ENCODE data around the gene PRDM9.
"Not testable (repeated sequence)": the region's sequence is repeated elsewhere in the genome, so short reads cannot be mapped to it uniquely, and the experiment has no call there.

Gene PRDM9

DNA sequence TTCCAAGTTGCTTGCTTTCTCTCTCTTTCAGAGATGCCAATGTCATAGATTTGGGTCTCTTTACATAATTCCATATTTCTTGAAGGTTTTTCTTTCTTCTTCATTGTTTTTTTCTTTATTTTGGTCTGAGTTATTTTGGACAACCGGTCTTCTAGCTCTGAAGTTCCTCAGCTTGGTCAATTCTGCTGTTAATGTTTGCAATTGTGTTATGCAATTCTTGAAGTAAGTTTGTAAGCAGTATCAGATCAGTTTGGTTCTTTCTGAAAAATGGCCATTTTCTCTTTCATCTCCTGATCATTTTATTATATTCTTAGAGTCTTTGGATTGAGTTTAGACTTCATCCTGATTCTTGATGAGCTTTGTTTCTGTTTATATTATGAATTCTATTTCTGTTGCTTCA, 16.4 kb upstream of the PRDM9 start:
- Histone ChIP-seq H4K20me1 (ENCODE audit: insufficient read depth, low read length) (no peaks in the 10 kb centered on the region), H2AFZ (ENCODE audit: low read depth, low read length) (no peak overlapping the region), H3K9me3 (ENCODE audit: insufficient read depth, low read length) (no peaks in the 10 kb centered on the region; the same call in 1 of the 2 replicates), H3K4me2 (ENCODE audit: low read length) (no peak overlapping the region), H3K79me2 (ENCODE audit: low read length) (no peaks in the 10 kb centered on the region), H3K36me3 (replicated peaks; ENCODE audit: low read depth, low read length) (no peaks in the 10 kb centered on the region), H3K27ac (ENCODE audit: low read length) (no peak overlapping the region), H3K4me1 (ENCODE audit: low read length) (no peaks in the 10 kb centered on the region), H3K27me3 (ENCODE audit: low read depth, low read length) (no peaks in the 10 kb centered on the region), H3K9ac (ENCODE audit: low read length) (no peak overlapping the region), H3K4me3 (ENCODE audit: low read length) (no peak overlapping the region)
- TF ChIP-seq EZH2phosphoT487 (IDR thresholded peaks at IDR 0.05; ENCODE audit: low read depth) = no peak
- TF ChIP-seq, protein P1, sequence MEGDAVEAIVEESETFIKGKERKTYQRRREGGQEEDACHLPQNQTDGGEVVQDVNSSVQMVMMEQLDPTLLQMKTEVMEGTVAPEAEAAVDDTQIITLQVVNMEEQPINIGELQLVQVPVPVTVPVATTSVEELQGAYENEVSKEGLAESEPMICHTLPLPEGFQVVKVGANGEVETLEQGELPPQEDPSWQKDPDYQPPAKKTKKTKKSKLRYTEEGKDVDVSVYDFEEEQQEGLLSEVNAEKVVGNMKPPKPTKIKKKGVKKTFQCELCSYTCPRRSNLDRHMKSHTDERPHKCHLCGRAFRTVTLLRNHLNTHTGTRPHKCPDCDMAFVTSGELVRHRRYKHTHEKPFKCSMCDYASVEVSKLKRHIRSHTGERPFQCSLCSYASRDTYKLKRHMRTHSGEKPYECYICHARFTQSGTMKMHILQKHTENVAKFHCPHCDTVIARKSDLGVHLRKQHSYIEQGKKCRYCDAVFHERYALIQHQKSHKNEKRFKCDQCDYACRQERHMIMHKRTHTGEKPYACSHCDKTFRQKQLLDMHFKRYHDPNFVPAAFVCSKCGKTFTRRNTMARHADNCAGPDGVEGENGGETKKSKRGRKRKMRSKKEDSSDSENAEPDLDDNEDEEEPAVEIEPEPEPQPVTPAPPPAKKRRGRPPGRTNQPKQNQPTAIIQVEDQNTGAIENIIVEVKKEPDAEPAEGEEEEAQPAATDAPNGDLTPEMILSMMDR (IDR thresholded peaks at IDR 0.05; ENCODE audit: low read depth, low read length) = no peak

DNA sequence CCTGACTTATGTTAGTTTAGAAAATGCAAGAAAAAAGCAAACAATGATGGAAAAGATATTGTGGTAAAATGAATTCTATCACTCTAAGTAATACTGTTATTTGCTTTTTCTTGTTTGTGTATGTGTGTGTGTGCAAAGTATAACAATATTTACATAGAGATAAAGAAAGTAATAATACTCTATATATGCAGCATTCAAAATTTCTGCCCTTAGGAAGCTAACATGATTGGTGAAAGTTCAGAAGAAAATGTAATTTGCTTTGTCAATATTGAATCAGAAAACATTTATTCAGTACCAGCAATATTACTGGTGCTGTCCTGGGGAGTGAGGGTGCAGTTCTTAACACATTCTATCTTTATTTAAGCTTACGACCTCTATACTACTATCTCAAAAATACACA, 12.9 kb upstream of the PRDM9 start:
- H3K4me3 ChIP-seq (ENCODE audit: low read length) = no peak overlapping the region
- TF ChIP-seq, protein P1 (IDR thresholded peaks at IDR 0.05; ENCODE audit: low read depth, low read length) = no peak
- TF ChIP-seq EZH2phosphoT487 (IDR thresholded peaks at IDR 0.05; ENCODE audit: low read depth) = no peak
- no peak overlapping the region for H3K9ac ChIP-seq (ENCODE audit: low read length)
- H4K20me1 ChIP-seq (ENCODE audit: insufficient read depth, low read length) = no peaks in the 10 kb centered on the region
- H3K79me2 ChIP-seq (ENCODE audit: low read length) = no peaks in the 10 kb centered on the region
- H3K27me3 ChIP-seq (ENCODE audit: low read depth, low read length) = no peaks in the 10 kb centered on the region
- no peaks in the 10 kb centered on the region for H3K36me3 ChIP-seq (replicated peaks; ENCODE audit: low read depth, low read length)
- H3K4me2 ChIP-seq (ENCODE audit: low read length) = no peak overlapping the region
- H3K9me3 ChIP-seq (ENCODE audit: insufficient read depth, low read length) = no peaks in the 10 kb centered on the region
- H3K4me1 ChIP-seq (ENCODE audit: low read length) = no peaks in the 10 kb centered on the region
- H2AFZ ChIP-seq (ENCODE audit: low read depth, low read length) = no peak overlapping the region
- no peak overlapping the region for H3K27ac ChIP-seq (ENCODE audit: low read length)

GRCh38 chr5:23496576-23496975, 10.8 kb upstream of the PRDM9 start:
- Histone ChIP-seq H3K4me3 (ENCODE audit: low read length) (no peak overlapping the region), H3K9me3 (ENCODE audit: insufficient read depth, low read length) (no peaks in the 10 kb centered on the region), H3K9ac (ENCODE audit: low read length) (no peak overlapping the region), H3K36me3 (replicated peaks; ENCODE audit: low read depth, low read length) (no peaks in the 10 kb centered on the region), H3K4me2 (ENCODE audit: low read length) (no peak overlapping the region), H3K27ac (ENCODE audit: low read length) (no peak overlapping the region), H3K27me3 (ENCODE audit: low read depth, low read length) (no peaks in the 10 kb centered on the region), H3K79me2 (ENCODE audit: low read length) (no peaks in the 10 kb centered on the region), H4K20me1 (ENCODE audit: insufficient read depth, low read length) (no peaks in the 10 kb centered on the region), H2AFZ (ENCODE audit: low read depth, low read length) (no peak overlapping the region), H3K4me1 (ENCODE audit: low read length) (no peaks in the 10 kb centered on the region)
- TF ChIP-seq, protein P1 (IDR thresholded peaks at IDR 0.05; ENCODE audit: low read depth, low read length) = no peak
- TF ChIP-seq EZH2phosphoT487 (IDR thresholded peaks at IDR 0.05; ENCODE audit: low read depth) = no peak

GRCh38 chr5:23506329-23507236, 826 bp upstream of the PRDM9 start:
- H3K4me1 ChIP-seq (ENCODE audit: low read length) = no peaks in the 10 kb centered on the region
- no peaks in the 10 kb centered on the region for H3K79me2 ChIP-seq (ENCODE audit: low read length)
- no peak overlapping the region for H2AFZ ChIP-seq (ENCODE audit: low read depth, low read length)
- H3K27me3 ChIP-seq (ENCODE audit: low read depth, low read length) = no peaks in the 10 kb centered on the region
- no peak overlapping the region for H3K27ac ChIP-seq (ENCODE audit: low read length)
- no peak for TF ChIP-seq EZH2phosphoT487 (IDR thresholded peaks at IDR 0.05; ENCODE audit: low read depth)
- TF ChIP-seq, protein P1 (IDR thresholded peaks at IDR 0.05; ENCODE audit: low read depth, low read length) = 0 out of 2 replicates have a peak, but pooled peaks have one; percentile 7
- H3K9me3 ChIP-seq (ENCODE audit: insufficient read depth, low read length) = no peaks in the 10 kb centered on the region
- no peak overlapping the region for H3K9ac ChIP-seq (ENCODE audit: low read length)
- no peak overlapping the region for H3K4me3 ChIP-seq (ENCODE audit: low read length)
- no peaks in the 10 kb centered on the region for H4K20me1 ChIP-seq (ENCODE audit: insufficient read depth, low read length)
- no peaks in the 10 kb centered on the region for H3K36me3 ChIP-seq (replicated peaks; ENCODE audit: low read depth, low read length)
- no peak overlapping the region for H3K4me2 ChIP-seq (ENCODE audit: low read length)

GRCh38 chr5:23510434-23510833, 3.0 kb downstream of the PRDM9 start:
- not testable (repeated sequence) for H3K4me3 ChIP-seq (ENCODE audit: low read length); H3K9me3 ChIP-seq (ENCODE audit: insufficient read depth, low read length); H3K27me3 ChIP-seq (ENCODE audit: low read depth, low read length); H3K79me2 ChIP-seq (ENCODE audit: low read length); H3K36me3 ChIP-seq (replicated peaks; ENCODE audit: low read depth, low read length); H2AFZ ChIP-seq (ENCODE audit: low read depth, low read length); H3K27ac ChIP-seq (ENCODE audit: low read length); H3K4me2 ChIP-seq (ENCODE audit: low read length); H4K20me1 ChIP-seq (ENCODE audit: insufficient read depth, low read length); H3K4me1 ChIP-seq (ENCODE audit: low read length); H3K9ac ChIP-seq (ENCODE audit: low read length)

All from OCI-LY3 (cell line).